Thymus (tissue), 2 donors: ENCODE results near the gene TESK2. TPM values are rescaled to one million over a fixed set of nuclear protein-coding genes. Genes with fewer than 3 reads are reported as not detected.

Source experiments
- polyA plus RNA-seq: library from polyadenylated mRNA; stranded (reverse); fragments of 200-250 nt; gene quantifications from one replicate; pipeline ENCODE4 v1.2.3, GENCODE V29; 2013
- total RNA-seq: library from RNA; stranded (reverse); fragments of 120-200 nt; gene quantifications from one replicate; pipeline ENCODE4 v1.2.4, GENCODE V29; 2013
- donor health status: healthy.

The TESK2 gene
- total and polyA plus RNA-seq, 2 donors, result 3.9 to 6.6 TPM

Other genes with a start within 250 kb of the TESK2 start
- gene HPDL, start 164.3 kb downstream of the TESK2 start, total RNA-seq, result 6.8 TPM
- 0.91 TPM for gene HPDL, start 164.3 kb downstream of the TESK2 start, polyA plus RNA-seq
- gene TOE1, start 151.0 kb downstream of the TESK2 start, total RNA-seq, result 13.3 TPM
- 12.0 TPM for gene TOE1, start 151.0 kb downstream of the TESK2 start, polyA plus RNA-seq
- 25.5 TPM for gene MUTYH, start 150.7 kb downstream of the TESK2 start, total RNA-seq
- 37.3 TPM for gene MUTYH, start 150.7 kb downstream of the TESK2 start, polyA plus RNA-seq
- gene CCDC163, start 8.9 kb upstream of the TESK2 start, total RNA-seq, result 2.8 TPM
- 6.3 TPM for gene CCDC163, start 8.9 kb upstream of the TESK2 start, polyA plus RNA-seq
- 3.6 TPM for gene MMACHC, start 9.1 kb upstream of the TESK2 start, total RNA-seq
- 1.5 TPM for gene MMACHC, start 9.1 kb upstream of the TESK2 start, polyA plus RNA-seq
- 347 TPM for gene PRDX1, start 30.7 kb upstream of the TESK2 start, total RNA-seq
- gene PRDX1, start 30.7 kb upstream of the TESK2 start, polyA plus RNA-seq, result 389 TPM
- 147 TPM for gene AKR1A1, start 59.7 kb upstream of the TESK2 start, total RNA-seq
- gene AKR1A1, start 59.7 kb upstream of the TESK2 start, polyA plus RNA-seq, result 130 TPM
- 151 TPM for gene NASP, start 92.9 kb upstream of the TESK2 start, total RNA-seq
- gene NASP, start 92.9 kb upstream of the TESK2 start, polyA plus RNA-seq, result 170 TPM
- 0.90 TPM for gene CCDC17, start 132.9 kb upstream of the TESK2 start, total RNA-seq
- gene CCDC17, start 132.9 kb upstream of the TESK2 start, polyA plus RNA-seq, result 3.4 TPM
- gene GPBP1L1, start 195.4 kb upstream of the TESK2 start, total RNA-seq, result 87.2 TPM
- 92.3 TPM for gene GPBP1L1, start 195.4 kb upstream of the TESK2 start, polyA plus RNA-seq
- 26.9 TPM for gene TMEM69, start 197.0 kb upstream of the TESK2 start, total RNA-seq
- 28.8 TPM for gene TMEM69, start 197.0 kb upstream of the TESK2 start, polyA plus RNA-seq